ENCODE results near the gene SNRPA.

The SNRPA gene

DNA sequence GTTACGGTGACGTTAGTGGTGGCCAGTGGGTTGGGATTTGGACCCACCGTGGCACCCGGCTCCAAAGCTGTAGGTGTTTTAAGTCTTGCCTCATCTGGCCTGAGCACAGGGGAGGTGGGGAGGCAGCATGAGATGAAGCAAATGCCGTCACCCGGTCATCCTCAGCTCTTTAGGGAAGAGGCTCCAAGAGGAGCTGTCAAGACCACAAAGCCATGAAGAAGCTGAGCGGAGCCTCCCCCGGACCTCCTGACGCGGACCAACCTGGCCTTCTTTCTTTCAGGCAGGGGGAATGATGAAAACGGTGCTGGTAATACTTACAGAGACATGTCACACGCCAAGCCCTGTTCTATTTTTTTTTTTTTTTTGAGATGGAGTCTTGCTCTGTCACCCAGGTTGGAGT lies 8.1 kb upstream of the SNRPA start:
- no peak overlapping the region for H3K4me3 ChIP-seq (ENCODE audit: insufficient read depth, low read length, poor library complexity, severe bottlenecking)
- H2AFZ ChIP-seq (ENCODE audit: low read depth, low read length, severe bottlenecking) = no peak overlapping the region
- no peaks in the 10 kb centered on the region for H3K9me2 ChIP-seq (replicated peaks; ENCODE audit: insufficient read depth, low read length)
- TF ChIP-seq, protein P1, sequence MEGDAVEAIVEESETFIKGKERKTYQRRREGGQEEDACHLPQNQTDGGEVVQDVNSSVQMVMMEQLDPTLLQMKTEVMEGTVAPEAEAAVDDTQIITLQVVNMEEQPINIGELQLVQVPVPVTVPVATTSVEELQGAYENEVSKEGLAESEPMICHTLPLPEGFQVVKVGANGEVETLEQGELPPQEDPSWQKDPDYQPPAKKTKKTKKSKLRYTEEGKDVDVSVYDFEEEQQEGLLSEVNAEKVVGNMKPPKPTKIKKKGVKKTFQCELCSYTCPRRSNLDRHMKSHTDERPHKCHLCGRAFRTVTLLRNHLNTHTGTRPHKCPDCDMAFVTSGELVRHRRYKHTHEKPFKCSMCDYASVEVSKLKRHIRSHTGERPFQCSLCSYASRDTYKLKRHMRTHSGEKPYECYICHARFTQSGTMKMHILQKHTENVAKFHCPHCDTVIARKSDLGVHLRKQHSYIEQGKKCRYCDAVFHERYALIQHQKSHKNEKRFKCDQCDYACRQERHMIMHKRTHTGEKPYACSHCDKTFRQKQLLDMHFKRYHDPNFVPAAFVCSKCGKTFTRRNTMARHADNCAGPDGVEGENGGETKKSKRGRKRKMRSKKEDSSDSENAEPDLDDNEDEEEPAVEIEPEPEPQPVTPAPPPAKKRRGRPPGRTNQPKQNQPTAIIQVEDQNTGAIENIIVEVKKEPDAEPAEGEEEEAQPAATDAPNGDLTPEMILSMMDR (IDR thresholded peaks at IDR 0.05; ENCODE audit: insufficient read depth, low read length, poor library complexity, severe bottlenecking) = no peak
- TF ChIP-seq EZH2phosphoT487 (conservative IDR thresholded peaks at IDR 0.05; ENCODE audit: low read length) = no peak
- H3K36me3 ChIP-seq (ENCODE audit: low read length) = no peaks in the 10 kb centered on the region
- no peaks in the 10 kb centered on the region for H3K27me3 ChIP-seq (ENCODE audit: low read length)
- no peak overlapping the region for H3K9ac ChIP-seq (ENCODE audit: low read length)
- H3K9me3 ChIP-seq (ENCODE audit: insufficient read depth, low read length) = no peaks in the 10 kb centered on the region
- no peaks in the 10 kb centered on the region for H3K79me2 ChIP-seq (ENCODE audit: insufficient read depth, low read length)
- H3K27ac ChIP-seq (ENCODE audit: low read depth, low read length) = no peak overlapping the region
- no peaks in the 10 kb centered on the region for H4K20me1 ChIP-seq (ENCODE audit: low read depth, low read length)
- H3F3A ChIP-seq (ENCODE audit: insufficient read depth) = no peaks in the 10 kb centered on the region
- H3K4me2 ChIP-seq (ENCODE audit: low read depth, low read length, poor library complexity, severe bottlenecking) = no peak overlapping the region

DNA sequence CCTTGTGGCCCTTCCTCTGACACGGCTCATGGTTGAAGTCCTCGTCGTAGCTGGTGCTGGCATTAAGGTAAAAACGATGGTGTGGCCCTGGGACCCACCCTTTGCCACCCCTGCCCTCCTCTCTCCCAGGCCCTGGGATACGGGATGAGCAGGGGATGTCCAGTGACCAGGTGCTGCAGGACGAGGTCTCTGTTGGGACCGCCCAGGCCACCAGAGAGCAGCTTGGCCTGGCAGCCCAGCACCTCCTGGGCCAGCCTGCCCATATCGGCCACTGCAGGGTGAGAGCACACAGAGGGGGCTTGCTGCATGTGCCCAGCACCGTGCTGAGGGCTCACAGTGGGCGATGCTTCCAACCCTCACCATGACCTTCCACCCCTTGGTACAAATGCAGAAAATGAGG lies 7.1 kb upstream of the SNRPA start:
- H4K20me1 ChIP-seq (ENCODE audit: low read depth, low read length) = no peaks in the 10 kb centered on the region
- H3K79me2 ChIP-seq (ENCODE audit: insufficient read depth, low read length) = no peaks in the 10 kb centered on the region
- no peak overlapping the region for H3K4me2 ChIP-seq (ENCODE audit: low read depth, low read length, poor library complexity, severe bottlenecking)
- no peak overlapping the region for H3K27ac ChIP-seq (ENCODE audit: low read depth, low read length)
- H3K9me3 ChIP-seq (ENCODE audit: insufficient read depth, low read length) = no peaks in the 10 kb centered on the region
- H3K9ac ChIP-seq (ENCODE audit: low read length) = no peak overlapping the region
- TF ChIP-seq, protein P1 (IDR thresholded peaks at IDR 0.05; ENCODE audit: insufficient read depth, low read length, poor library complexity, severe bottlenecking) = no peak
- no peak for TF ChIP-seq EZH2phosphoT487 (conservative IDR thresholded peaks at IDR 0.05; ENCODE audit: low read length)
- H3K36me3 ChIP-seq (ENCODE audit: low read length) = no peaks in the 10 kb centered on the region
- H2AFZ ChIP-seq (ENCODE audit: low read depth, low read length, severe bottlenecking) = no peak overlapping the region
- no peaks in the 10 kb centered on the region for H3F3A ChIP-seq (ENCODE audit: insufficient read depth)
- H3K4me3 ChIP-seq (ENCODE audit: insufficient read depth, low read length, poor library complexity, severe bottlenecking) = no peak overlapping the region
- no peaks in the 10 kb centered on the region for H3K9me2 ChIP-seq (replicated peaks; ENCODE audit: insufficient read depth, low read length)
- H3K27me3 ChIP-seq (ENCODE audit: low read length) = no peaks in the 10 kb centered on the region

DNA sequence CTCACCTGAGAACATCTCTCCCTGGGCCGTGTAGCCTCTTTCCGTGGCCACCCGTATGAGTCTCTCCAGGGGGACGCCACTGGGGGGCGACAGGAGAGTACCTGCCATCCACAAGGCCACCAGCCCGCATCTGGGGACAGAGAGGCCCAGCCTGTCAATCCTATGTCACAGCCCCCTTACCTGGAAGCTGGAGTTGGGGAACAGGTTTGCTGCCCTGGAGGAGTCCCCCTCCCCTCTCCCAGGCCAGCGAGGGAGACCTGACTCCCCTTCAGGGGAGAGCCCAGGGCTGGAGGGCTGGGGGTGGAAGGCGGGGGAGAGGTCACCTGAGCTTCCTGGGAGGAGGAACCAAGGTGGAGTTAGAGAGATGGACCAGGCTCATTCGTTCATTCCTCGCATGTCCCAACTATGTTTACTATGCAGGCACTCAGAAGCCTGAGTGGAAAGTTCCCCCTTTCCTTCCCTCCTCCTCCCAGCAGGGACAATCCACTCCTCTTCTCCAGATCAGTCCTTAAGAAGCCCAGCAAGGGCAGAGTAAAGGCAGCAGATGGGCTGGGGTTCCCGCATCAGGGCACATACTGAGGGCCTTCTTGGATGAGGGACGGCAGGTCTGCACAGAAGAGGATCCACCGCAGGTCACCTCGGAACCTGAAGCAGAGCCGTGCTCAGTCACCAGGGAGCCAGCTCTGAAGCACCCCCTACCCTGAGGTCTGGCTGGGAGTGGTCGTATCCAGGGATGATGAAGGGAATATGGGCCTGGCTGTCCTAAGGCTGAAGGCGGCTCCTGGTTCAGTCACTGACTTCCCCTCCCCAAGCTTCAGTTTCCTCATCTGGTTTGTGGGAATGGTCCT lies 6.2 kb upstream of the SNRPA start:
- Histone ChIP-seq H3K9me3 (ENCODE audit: insufficient read depth, low read length) (no peaks in the 10 kb centered on the region), H3F3A (ENCODE audit: insufficient read depth) (no peaks in the 10 kb centered on the region), H3K27me3 (ENCODE audit: low read length) (no peaks in the 10 kb centered on the region), H3K9ac (ENCODE audit: low read length) (no peak overlapping the region), H2AFZ (ENCODE audit: low read depth, low read length, severe bottlenecking) (no peak overlapping the region), H3K36me3 (ENCODE audit: low read length) (no peaks in the 10 kb centered on the region), H3K9me2 (replicated peaks; ENCODE audit: insufficient read depth, low read length) (no peaks in the 10 kb centered on the region), H3K79me2 (ENCODE audit: insufficient read depth, low read length) (no peaks in the 10 kb centered on the region), H4K20me1 (ENCODE audit: low read depth, low read length) (no peaks in the 10 kb centered on the region), H3K4me2 (ENCODE audit: low read depth, low read length, poor library complexity, severe bottlenecking) (no peak overlapping the region), H3K4me3 (ENCODE audit: insufficient read depth, low read length, poor library complexity, severe bottlenecking) (no peak overlapping the region), H3K27ac (ENCODE audit: low read depth, low read length) (no peak overlapping the region)
- TF ChIP-seq, protein P1 (IDR thresholded peaks at IDR 0.05; ENCODE audit: insufficient read depth, low read length, poor library complexity, severe bottlenecking) = peak; percentile 19
- no peak for TF ChIP-seq EZH2phosphoT487 (conservative IDR thresholded peaks at IDR 0.05; ENCODE audit: low read length)
